HUES6 (cell line): ENCODE results near the gene MKI67.

Source experiments
- H3K27ac ChIP-seq: 2 replicates; pipeline ENCODE4 v1.7.0; 2013; ENCODE audit warnings: low read depth, mild to moderate bottlenecking, low read length, inconsistent platforms
- H3K27me3 ChIP-seq: 2 replicates; pipeline ENCODE4 v1.6.1; 2013; ENCODE audit warnings: low read length; ENCODE audit not compliant: control insufficient read depth, insufficient read depth
- H3K36me3 ChIP-seq: 2 replicates; pipeline ENCODE4 v1.6.1; 2013; ENCODE audit warnings: low read length; ENCODE audit not compliant: control insufficient read depth, insufficient read depth
- H3K4me1 ChIP-seq: 2 replicates; pipeline ENCODE4 v1.6.1; 2013; ENCODE audit warnings: low read length; ENCODE audit not compliant: control insufficient read depth, insufficient read depth
- H3K4me3 ChIP-seq: 2 replicates; pipeline ENCODE4 v1.5.1; 2013; ENCODE audit warnings: low read depth, low read length
- H3K9ac ChIP-seq: one replicate; pipeline ENCODE4 v1.6.1; 2013; ENCODE audit warnings: mild to moderate bottlenecking, low read length
- H3K9me3 ChIP-seq: 2 replicates; pipeline ENCODE4 v1.6.1; 2013; ENCODE audit warnings: low read depth, low read length; ENCODE audit not compliant: control insufficient read depth, insufficient read depth

The MKI67 gene

GRCh38 chr10:128063736-128064107, 62.5 kb downstream of the MKI67 start:
- no peak overlapping the region for H3K27ac ChIP-seq
- no peaks in the 10 kb centered on the region for H3K27me3 ChIP-seq
- H3K4me1 ChIP-seq = peaks cover 25% of the 10 kb centered on the region
- H3K36me3 ChIP-seq = no peaks in the 10 kb centered on the region; the same call in 1 of the 2 replicates
- no peak overlapping the region for H3K9ac ChIP-seq
- H3K9me3 ChIP-seq = no peaks in the 10 kb centered on the region; the same call in 1 of the 2 replicates
- no peak overlapping the region for H3K4me3 ChIP-seq

- Histone ChIP-seq H3K4me1 (peaks cover 25% of the 10 kb centered on the region), H3K9ac (peak overlapping the region; percentile 52), H3K4me3 (no peak overlapping the region; the same call in 1 of the 2 replicates), H3K27me3 (no peaks in the 10 kb centered on the region), H3K9me3 (no peaks in the 10 kb centered on the region; the same call in 1 of the 2 replicates), H3K36me3 (no peaks in the 10 kb centered on the region; the same call in 1 of the 2 replicates), H3K27ac (no peak overlapping the region)
These were observed 63.2 kb downstream of the MKI67 start for GRCh38 chr10:128062881-128063563.

GRCh38 chr10:128062331-128062880, 63.8 kb downstream of the MKI67 start:
- H3K4me1 ChIP-seq = peaks cover 25% of the 10 kb centered on the region
- no peak overlapping the region for H3K27ac ChIP-seq
- no peaks in the 10 kb centered on the region for H3K27me3 ChIP-seq
- H3K4me3 ChIP-seq = no peak overlapping the region; the same call in 1 of the 2 replicates
- H3K36me3 ChIP-seq = no peaks in the 10 kb centered on the region; the same call in 1 of the 2 replicates
- peak overlapping the region; percentile 52 for H3K9ac ChIP-seq
- H3K9me3 ChIP-seq = no peaks in the 10 kb centered on the region; the same call in 1 of the 2 replicates

GRCh38 chr10:128061306-128062300, 64.6 kb downstream of the MKI67 start:
- Histone ChIP-seq H3K4me3 (no peak overlapping the region), H3K4me1 (peaks cover 25% of the 10 kb centered on the region), H3K9ac (no peak overlapping the region), H3K27me3 (no peaks in the 10 kb centered on the region), H3K9me3 (no peaks in the 10 kb centered on the region), H3K27ac (no peak overlapping the region), H3K36me3 (no peaks in the 10 kb centered on the region)

- Histone ChIP-seq H3K36me3 (no peaks in the 10 kb centered on the region), H3K9ac (no peak overlapping the region), H3K27me3 (no peaks in the 10 kb centered on the region), H3K4me3 (no peak overlapping the region), H3K27ac (no peak overlapping the region), H3K9me3 (no peaks in the 10 kb centered on the region), H3K4me1 (peaks cover 25% of the 10 kb centered on the region)
These were observed 65.6 kb downstream of the MKI67 start for GRCh38 chr10:128060341-128061250.

- no peak overlapping the region for H3K4me3 ChIP-seq
- H3K27ac ChIP-seq = no peak overlapping the region
- H3K36me3 ChIP-seq = no peaks in the 10 kb centered on the region
- H3K9ac ChIP-seq = no peak overlapping the region
- peaks cover 25% of the 10 kb centered on the region for H3K4me1 ChIP-seq
- H3K27me3 ChIP-seq = no peaks in the 10 kb centered on the region
- no peaks in the 10 kb centered on the region for H3K9me3 ChIP-seq
These were observed 66.3 kb downstream of the MKI67 start for GRCh38 chr10:128059982-128060293.

GRCh38 chr10:128059266-128059981, 66.8 kb downstream of the MKI67 start:
- Histone ChIP-seq H3K27me3 (no peaks in the 10 kb centered on the region), H3K4me3 (no peak overlapping the region), H3K27ac (no peak overlapping the region), H3K4me1 (peaks cover 25% of the 10 kb centered on the region), H3K36me3 (no peaks in the 10 kb centered on the region), H3K9me3 (no peaks in the 10 kb centered on the region), H3K9ac (no peak overlapping the region)

GRCh38 chr10:128058750-128059134, 67.5 kb downstream of the MKI67 start:
- no peak overlapping the region for H3K9ac ChIP-seq
- H3K4me1 ChIP-seq = peaks cover 18% of the 10 kb centered on the region
- no peak overlapping the region for H3K27ac ChIP-seq
- H3K27me3 ChIP-seq = no peaks in the 10 kb centered on the region
- no peak overlapping the region for H3K4me3 ChIP-seq
- H3K36me3 ChIP-seq = no peaks in the 10 kb centered on the region
- H3K9me3 ChIP-seq = no peaks in the 10 kb centered on the region

GRCh38 chr10:128058106-128058749, 68.0 kb downstream of the MKI67 start:
- Histone ChIP-seq H3K27ac (no peak overlapping the region), H3K4me1 (peaks cover 14% of the 10 kb centered on the region)

More at GRCh38 chr10:128058106-128058749, 68.0 kb downstream of the MKI67 start:
- H3K9ac ChIP-seq = no peak overlapping the region
- no peaks in the 10 kb centered on the region for H3K27me3 ChIP-seq
- H3K9me3 ChIP-seq = no peaks in the 10 kb centered on the region
- no peak overlapping the region for H3K4me3 ChIP-seq
- H3K36me3 ChIP-seq = no peaks in the 10 kb centered on the region
